Activated CD8-positive, alpha-beta memory T cell treated with anti-CD3 and anti-CD28 coated beads, Interleukin-2, amount 50 U/mL, for 4 hours (primary cell): ENCODE results near the gene KLHL11.
"Not testable (repeated sequence)": the region's sequence is repeated elsewhere in the genome, so short reads cannot be mapped to it uniquely, and the experiment has no call there.

Source experiments
- DNase-seq: peaks from one replicate; pipeline ENCODE4 v3.0.0-alpha.2; 2020

Gene KLHL11

GRCh38 chr17:41836550-41837196, 28.6 kb downstream of the KLHL11 start:
- DNase-seq: no peak

- DNase-seq: peak; percentile 58
These were observed 29.2 kb downstream of the KLHL11 start, which contains the start of gene NT5C3B for GRCh38 chr17:41835800-41836549. NT5C3B (minus strand) TSS chr17:41836232; CDS start chr17:41836193, 39 bp downstream.

- no peak for DNase-seq
These were observed 29.9 kb downstream of the KLHL11 start for GRCh38 chr17:41835214-41835799.

DNA sequence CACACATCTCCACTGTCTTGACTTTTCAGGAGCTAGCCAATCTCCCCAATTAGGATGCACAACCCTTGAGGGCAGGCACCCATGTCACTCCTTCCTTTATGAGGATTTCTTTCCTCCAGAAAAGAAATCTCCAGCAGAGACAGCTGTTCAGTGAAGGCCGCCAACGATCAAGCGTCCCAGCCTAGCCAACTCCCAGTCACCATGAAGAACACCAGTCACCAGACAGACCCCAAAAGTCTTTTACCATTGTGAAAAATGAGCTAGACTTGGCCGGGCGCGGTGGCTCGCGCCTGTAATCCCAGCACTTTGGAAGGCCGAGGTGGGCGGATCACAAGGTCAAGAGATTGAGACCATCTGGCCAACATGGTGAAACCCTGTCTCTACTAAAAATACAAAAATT, 35.3 kb downstream of the KLHL11 start:
- not testable (repeated sequence) for DNase-seq

GRCh38 chr17:41825175-41825845, 39.9 kb downstream of the KLHL11 start:
- no peak for DNase-seq

DNA sequence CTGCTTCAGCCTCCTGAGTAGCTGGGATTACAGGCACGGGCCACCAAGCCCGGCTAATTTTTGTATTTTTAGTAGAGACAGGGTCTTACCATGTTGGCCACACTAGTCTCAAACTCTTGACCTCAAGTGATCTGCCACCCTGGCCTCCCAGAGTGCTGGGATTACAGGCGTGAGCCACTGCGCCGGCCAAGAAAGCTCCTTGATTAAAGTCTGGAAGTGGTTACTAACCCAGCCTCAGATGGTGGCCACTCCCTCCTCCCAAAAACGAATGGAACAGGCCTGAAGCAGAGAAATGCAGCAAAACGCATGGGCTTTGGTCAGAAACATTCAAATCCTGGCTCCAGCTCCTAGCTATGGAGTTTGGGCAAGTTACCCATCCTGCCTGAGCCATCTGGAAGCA, 41.1 kb downstream of the KLHL11 start:
- DNase-seq: no peak

GRCh38 chr17:41823580-41823979, 41.6 kb downstream of the KLHL11 start:
- no peak for DNase-seq

DNA sequence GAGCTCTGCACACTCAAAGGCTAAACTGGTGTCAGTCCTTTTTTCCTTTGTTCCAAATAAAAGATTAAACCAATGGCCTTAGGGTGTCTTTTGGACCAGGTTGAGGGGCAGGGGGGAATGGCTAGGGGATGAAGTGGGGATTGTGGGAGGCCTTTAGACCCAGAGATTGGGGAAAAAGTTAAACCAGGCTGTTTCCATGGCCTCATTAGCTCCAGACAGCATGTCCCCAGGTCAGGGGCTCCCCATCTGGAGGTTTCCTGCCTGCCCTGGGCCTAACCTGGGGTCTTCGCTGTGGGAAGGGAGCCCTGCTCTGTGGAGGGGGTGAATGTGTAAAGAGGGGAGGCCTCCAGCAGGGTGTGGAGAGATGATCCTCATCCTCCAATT, 42.1 kb downstream of the KLHL11 start:
- DNase-seq: no peak

- no peak for DNase-seq
These were observed 42.7 kb downstream of the KLHL11 start for GRCh38 chr17:41822216-41823140.

DNA sequence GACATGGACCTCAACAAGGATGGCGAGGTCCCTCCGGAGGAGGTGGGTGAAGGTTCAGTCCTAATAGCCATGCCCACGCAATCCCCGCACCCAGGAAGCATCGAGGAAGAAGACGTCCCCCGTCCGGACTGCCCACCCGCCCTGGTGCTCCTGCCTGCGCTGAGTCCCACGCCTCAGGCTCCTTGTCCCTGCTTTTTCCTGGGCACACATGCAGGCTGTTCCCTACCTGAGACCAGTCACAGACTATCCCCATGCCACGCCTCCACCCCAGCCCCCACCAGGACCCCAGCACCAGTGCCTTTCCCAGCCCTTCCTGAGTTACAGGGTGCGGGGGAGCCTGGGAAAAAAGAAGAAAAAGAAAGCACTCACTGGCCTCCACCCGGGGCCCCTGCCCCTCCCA, 43.4 kb downstream of the KLHL11 start:
- no peak for DNase-seq

DNA sequence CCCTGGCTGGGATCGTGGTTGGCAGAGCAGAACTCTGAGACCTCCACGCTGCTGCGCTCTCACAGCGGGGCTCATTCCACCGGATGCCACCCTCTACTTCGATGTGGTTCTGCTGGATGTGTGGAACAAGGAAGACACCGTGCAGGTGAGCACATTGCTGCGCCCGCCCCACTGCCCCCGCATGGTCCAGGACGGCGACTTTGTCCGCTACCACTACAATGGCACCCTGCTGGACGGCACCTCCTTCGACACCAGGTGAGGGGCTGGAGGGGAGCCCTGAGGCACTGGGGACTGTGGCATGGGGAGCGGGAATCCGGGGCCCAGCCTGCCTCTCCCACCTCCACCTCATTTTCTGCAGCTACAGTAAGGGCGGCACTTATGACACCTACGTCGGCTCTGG, 47.2 kb downstream of the KLHL11 start:
- DNase-seq: no peak

DNA sequence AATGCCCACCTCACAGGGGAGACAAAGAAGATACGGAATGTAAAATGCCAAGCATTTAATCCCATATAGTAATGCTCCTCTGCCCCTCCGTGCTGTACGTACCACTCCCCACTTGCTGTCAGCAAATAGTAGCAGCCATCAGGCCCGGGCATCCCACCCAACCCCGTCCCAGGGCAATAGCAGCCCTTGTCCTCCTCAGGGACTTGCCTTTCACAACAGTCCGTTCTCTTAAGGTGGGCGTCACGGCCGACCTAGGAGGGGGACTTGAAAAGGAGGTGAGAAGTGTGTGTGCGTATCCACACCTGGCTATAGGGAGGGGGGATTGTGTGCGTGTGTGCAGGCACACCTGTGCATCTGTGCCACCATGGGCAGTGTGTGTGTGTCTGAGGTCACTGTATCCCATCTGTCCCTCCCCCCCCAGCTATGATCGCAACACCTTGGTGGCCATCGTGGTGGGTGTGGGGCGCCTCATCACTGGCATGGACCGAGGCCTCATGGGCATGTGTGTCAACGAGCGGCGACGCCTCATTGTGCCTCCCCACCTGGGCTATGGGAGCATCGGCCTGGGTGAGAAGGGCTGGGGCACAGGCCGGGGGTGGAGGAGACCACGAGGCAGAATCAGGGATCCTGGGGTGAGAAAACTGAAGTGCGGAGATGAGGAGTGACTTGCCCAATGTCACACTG, 48.4 kb downstream of the KLHL11 start:
- DNase-seq: no peak

- no peak for DNase-seq
These were observed 51.0 kb downstream of the KLHL11 start for GRCh38 chr17:41814195-41814594.

DNA sequence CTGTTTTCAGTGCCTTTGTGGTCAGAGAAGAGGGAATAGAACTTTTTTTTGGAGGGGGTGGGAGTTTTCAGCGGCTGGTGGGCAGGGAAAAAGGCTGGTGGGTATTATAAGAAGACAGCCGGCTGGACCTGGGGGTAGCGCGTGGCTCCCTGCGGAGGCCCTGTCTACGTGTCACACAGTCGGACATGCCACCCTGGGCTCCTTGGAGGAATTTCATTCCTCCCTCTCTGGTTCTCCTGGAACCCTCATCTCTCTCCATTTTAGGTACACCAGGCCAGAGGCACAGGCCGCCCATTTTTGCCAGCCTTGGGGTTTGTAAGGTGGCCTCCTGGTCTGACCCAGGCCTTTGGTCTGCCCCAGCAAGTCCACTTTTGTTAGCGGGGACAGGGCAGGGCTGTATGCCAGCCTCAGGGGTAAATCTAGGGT, 51.5 kb downstream of the KLHL11 start:
- no peak for DNase-seq

DNA sequence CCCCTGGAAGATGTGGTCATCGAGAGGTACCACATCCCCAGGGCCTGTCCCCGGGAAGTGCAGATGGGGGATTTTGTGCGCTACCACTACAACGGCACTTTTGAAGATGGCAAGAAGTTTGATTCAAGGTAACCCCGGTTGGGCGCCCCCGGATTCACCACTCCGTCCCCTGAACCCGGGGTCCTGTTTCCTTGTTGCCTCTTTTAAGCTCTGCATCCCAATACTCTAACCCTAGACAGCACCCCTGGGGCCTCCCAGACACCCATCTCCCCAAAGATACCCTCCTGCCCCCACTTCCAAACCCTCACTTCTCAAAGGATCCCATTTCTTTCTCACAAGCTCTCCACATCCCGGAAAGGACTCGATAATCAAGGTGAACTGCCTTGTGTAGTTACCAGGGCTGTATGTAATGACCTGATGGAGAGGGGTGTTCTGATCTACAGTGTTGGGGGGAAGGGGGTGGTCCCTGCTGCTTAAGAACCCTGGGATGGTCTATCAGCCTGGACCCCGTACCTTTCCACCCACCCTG, 52.0 kb downstream of the KLHL11 start:
- no peak for DNase-seq

DNA sequence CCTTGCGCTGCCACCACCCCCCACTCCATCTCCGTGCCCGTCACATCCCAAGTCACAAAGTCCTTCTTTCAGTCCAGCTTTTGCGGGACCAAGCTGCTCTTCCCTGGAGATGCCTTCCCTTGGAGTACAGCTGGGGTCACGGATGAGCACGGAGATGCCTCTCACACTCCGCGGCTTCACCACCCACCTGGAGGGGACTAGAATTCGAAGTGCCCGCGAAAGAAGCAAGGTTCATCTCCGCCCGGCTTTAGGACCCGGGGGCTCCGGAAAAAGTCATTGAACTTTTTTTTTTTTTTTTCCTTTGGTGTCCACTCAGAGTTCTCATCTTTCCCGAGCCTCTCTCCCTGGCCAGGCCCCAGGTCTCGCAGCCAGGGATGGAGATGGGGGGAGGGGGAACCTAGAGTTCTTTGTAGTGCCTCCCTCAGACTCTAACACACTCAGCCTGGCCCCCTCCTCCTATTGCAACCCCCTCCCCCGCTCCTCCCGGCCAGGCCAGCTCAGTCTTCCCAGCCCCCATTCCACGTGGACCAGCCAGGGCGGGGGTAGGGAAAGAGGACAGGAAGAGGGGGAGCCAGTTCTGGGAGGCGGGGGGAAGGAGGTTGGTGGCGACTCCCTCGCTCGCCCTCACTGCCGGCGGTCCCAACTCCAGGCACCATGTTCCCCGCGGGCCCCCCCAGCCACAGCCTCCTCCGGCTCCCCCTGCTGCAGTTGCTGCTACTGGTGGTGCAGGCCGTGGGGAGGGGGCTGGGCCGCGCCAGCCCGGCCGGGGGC, 52.7 kb downstream of the KLHL11 start, which contains the start of gene FKBP10:
FKBP10 (plus strand) TSS at position 624 of the 771 bp plus-strand sequence; CDS start at position 655, 31 bp downstream.
- DNase-seq: peak; percentile 40

DNA sequence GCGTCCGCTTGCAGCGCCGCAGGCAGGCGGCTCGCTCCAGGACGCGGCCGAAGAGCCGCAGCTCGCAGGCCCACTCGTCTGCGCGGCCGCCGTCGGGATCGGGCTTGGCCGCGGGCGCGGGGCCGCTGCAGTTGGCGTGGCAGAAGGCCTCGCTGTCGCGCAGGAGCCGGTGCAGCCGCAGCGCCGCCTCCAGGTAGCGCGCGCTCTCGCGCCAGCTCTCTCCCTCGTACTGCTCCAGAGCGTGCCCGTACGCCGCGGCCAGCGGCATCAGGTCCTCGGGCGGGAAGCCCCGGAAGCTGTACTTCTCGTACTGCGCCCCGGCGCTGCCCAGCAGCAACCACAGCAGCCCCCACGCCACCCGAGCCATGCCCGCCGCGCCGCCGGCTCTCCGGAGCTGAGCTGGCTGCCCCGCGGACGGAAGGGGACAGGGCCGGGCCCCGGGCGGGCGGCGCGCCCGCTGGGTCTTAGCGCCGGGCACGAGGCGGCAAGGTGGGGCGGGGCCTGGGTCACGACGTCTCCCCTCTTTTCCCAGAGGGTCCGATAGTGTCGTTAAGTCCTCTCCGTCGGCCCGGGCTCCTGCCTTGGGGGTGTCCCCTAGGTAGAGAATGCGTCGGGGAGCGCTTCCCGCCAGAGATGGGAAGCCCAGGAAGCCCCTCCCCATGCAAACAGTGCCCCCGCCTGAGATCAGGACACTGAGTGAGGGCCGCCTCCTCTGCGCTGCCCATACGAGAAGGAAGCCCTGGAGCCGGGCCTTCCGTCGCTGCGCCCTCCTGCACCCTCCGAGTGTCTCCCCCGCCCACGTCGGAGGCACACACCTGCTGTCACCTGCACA, 53.5 kb downstream of the KLHL11 start, which contains the start of gene P3H4:
P3H4 (minus strand) TSS at position 401 of the 832 bp plus-strand sequence; CDS start at position 367, 34 bp downstream.
- DNase-seq: peak; percentile 74

- DNase-seq: no peak
These were observed 54.3 kb downstream of the KLHL11 start for GRCh38 chr17:41810659-41811548.
